Activated T-helper 1 cell treated with Interleukin-2 at 50 U/mL for 16 hours (primary cell): ENCODE data around the gene UCHL1.
"Not testable (repeated sequence)": the region's sequence is repeated elsewhere in the genome, so short reads cannot be mapped to it uniquely, and the experiment has no call there.

ENCODE experiments used
- DNase-seq: peaks from one replicate; pipeline ENCODE4 v3.0.0-alpha.2; 2020; ENCODE audit warnings: low read depth

The UCHL1 gene

DNA sequence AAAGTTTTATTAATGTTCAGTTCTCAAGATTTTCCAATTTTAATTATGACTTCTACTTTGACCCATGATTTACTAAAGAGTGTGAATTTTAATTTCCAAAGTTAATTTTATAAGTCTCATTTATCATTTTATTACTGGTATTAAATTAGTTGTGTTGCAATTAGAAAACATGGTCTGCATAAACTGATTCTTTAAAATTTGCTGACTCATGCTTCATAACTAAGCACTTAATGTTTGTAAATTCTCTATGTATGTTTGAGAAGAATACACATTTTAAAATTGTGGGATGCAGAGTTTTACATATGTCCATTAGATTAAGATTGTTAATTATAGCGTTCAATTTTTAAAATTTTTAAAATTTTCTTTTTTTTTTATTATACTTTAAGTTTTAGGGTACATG is 20.2 kb upstream of the UCHL1 start:
- no peak for DNase-seq

DNA sequence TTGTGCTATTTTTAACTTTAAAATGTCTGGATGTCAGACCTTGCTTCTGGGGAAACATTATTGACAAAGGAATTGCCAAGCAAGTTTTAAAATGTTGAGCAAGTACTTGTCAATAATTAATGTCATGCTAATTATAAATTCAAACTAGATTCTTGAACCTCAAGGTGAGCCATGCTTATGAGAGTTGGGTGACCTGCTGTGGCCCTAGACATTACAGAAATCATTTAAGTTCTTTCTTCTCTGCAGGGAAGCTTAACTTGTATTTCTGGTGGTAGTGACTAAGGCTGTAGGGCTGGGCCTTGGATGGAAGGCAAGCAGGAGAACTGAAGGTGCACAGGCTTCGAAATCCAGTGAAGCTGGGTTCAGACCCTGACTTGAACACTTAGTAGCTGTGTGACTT is 14.8 kb upstream of the UCHL1 start:
- DNase-seq = no peak

DNA sequence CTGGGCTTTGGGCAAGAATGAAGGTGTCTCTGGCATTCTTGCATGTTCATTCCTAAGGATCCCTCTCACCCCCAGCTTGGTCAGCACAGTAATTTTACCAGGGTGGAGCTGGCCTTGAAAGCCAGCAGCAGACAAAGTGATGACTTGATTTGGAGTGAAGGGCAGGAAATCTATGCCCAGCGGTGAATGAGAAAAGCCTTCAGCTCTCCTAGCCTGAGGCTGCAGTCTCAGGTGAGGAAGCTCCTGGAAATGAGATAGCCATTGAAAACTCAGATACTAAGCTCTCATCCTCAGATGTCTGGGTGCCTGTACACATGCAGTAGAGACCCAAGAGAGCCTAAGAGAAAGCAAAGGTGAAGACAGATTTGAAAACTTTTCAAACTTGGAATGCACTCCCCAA is 10.7 kb upstream of the UCHL1 start:
- DNase-seq = no peak

DNA sequence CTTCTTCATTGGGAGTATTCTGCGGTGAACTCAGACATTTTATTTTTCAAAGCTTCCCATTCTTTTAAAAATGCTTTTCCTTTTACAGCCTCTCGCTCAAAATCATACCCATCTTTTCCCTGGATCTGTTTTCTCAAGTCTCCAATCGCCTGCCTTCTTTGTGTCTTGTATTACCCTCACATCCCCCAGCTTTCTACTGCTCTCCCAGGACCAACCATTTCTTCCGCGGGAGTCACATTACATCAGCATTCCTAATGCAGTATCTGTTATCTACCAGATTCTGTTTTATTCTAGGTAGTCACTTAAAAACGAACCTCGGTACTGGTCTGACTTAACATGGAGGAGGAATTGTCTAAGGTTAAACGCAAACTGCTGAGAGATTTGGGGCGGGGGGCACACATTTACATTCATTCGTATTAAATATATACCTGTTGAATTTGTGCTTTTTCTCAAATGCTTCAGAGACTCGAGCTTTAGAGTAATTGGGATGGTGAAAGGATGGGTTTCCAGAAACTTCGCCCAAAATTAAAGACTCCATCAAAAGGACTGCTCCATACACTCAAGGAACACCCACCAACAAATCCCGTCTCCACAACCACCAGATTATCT is 493 bp upstream of the UCHL1 start:
- DNase-seq = no peak

DNA sequence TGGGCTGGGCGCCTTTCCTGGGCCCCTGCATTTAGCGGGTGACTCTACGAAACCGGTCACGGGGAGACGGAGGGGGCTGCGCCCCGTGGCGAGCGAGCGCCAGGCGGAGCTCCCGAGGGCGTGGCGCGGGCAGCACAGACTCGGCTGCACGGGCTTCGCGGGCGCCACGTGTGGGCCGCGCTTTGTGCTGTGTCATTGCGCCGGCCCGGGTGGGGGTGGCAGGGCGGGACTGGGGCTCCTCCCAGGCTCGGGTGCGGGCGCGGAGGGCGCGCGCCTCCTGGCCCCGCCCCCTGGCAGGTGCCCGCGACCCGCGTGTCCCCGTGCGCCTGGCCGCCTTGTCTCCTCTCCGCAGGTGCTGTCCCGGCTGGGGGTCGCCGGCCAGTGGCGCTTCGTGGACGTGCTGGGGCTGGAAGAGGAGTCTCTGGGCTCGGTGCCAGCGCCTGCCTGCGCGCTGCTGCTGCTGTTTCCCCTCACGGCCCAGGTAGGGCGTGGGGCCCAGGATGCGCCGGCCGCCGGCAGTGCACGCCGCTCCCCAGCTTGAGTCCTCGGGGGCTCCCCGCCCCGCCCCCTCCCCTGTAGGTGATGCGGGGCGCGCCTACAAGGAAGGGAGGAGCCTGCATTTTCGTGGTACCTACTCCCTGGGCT is 651 bp downstream of the UCHL1 start:
- DNase-seq = no peak

DNA sequence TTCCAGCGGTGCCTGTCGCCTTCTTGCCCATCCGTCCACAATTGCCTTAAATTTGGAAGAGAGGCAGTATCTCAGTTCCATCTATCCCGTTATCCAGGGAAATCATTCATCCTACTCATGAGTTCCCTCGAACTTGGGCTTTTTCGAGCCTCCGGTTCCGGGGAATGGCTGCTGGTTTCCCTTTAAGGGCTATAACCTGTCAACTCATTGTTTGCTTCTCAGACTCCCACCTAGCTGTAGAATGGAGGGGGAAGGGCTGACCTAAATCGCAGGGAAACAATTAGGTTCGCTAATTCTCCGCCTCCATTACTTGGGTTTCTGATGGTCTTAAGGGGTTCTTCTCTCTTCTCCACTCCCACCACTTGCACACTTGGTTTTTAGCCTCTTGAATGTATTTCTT is 1.2 kb downstream of the UCHL1 start:
- DNase-seq = no peak

DNA sequence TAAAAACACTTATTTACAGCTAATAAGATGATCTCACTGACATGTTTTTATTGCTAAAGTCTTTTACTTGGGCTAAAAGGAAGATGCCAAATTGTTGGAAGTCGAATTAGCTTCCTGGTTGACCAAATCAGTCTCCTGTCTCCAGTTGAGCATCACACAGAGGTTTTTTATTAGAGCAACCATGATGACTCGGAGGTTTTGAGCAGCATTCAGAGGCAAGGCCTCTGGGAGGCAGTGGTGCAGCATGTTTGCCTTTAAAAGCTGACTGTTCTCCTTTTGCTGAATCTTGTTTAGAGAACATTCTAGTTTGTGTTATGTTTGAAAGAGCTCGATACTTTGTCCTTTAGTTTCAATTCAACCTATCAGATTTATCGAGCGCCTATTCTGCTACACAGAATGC is 2.1 kb downstream of the UCHL1 start:
- no peak for DNase-seq

DNA sequence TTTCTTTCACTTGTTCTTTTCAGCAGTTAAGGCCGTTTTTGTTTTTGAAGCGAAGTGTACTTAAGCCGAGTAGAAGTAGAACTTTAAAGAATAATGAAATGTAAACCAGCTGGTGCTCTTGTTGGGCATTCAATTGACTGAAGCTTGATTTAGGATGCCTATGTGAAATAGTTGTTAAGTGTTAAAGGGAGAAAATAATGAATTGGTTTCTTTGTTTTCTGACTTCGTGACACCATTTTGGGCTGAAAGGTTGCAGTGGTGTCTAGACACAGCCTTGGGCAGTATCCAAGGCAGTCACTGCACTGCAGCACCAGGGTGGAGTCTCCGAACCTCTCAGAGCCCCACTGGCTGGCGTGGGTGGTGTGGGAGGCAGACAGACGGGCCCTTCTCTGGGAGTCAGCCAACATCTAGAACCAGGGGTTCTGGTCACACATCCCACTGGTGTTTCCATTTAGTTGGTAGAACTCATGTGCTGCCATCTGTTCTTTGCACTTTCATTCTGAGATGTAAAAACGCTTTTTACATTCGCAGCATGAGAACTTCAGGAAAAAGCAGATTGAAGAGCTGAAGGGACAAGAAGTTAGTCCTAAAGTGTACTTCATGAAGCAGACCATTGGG is 3.5 kb downstream of the UCHL1 start:
- no peak for DNase-seq

DNA sequence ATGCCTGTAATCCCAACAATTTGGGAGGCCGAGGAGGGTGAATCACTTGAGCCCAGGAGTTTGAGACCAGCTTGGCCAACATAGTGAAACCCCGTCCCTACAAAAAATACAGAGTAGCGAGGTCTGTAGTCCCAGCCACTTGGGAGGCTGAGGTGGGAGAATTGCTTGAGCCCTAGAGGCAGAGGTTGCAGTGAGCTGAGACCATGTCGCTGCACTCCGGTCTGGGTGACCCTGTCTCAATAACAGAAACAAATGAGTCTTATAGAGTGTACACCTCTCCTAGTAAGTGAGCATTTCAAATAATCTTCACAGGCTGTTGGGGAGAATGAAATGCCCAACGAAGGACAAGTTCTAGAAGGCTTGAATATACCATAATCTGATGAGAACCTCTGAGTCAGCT is 5.5 kb downstream of the UCHL1 start:
- DNase-seq = no peak

DNA sequence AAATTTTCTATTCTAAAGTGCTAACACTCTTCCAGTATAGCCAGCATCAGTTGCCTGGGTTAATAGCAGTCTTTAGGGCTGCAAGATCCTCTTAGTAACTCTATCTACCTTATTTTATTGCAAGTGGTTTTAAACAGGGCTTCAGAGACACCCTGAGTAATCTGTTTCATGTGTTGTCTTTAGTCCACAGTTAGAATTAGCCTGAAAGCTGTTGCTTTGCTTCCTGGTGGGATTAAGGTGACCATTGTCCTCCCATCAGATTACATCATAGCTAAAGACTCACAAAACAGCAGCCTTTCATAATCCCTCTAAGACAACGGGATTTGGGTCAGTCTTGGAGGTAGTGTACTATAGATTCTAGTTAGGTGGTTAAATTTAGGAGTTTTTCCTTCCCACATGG is 7.5 kb downstream of the UCHL1 start:
- DNase-seq = no peak

DNA sequence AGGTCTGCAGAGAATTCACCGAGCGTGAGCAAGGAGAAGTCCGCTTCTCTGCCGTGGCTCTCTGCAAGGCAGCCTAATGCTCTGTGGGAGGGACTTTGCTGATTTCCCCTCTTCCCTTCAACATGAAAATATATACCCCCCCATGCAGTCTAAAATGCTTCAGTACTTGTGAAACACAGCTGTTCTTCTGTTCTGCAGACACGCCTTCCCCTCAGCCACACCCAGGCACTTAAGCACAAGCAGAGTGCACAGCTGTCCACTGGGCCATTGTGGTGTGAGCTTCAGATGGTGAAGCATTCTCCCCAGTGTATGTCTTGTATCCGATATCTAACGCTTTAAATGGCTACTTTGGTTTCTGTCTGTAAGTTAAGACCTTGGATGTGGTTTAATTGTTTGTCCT is 11.3 kb downstream of the UCHL1 start:
- no peak for DNase-seq

DNA sequence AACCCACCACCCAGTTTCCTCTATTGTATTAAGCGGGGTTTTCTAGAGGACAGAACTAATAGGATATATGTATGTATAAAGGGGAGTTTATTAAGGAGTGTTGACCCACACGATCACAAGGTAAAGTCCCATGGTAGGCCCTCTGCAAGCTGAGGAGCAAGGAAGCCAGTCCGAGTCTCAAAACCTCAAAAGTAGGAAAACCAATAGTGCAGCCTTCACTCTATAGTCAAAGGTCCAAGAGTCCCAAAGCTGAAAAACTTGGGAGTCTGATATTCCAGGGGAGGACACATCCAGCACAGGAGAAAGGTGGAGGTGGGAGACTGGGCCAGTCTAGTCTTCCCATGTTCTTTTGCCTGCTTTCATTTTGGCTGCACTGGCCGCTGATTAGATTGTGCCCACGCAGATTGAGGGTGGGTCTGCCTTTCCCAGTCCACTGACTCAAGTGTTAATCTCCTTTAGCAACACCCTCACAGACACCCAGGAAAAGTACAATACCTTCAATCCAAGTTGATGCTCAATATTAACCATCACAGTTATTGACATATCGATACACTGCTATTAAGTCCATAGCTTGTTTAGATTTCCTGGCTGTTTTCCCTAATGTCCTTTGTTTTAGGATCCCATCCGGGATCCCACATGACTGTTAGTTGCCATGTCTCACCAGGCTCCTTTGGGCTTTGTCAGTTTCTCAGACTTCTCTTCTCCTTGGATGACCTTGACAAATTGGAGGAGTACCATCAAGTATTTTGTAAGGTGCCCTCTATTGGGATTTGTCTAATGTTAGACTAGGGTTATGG is 12.2 kb downstream of the UCHL1 start:
- DNase-seq = no peak

DNA sequence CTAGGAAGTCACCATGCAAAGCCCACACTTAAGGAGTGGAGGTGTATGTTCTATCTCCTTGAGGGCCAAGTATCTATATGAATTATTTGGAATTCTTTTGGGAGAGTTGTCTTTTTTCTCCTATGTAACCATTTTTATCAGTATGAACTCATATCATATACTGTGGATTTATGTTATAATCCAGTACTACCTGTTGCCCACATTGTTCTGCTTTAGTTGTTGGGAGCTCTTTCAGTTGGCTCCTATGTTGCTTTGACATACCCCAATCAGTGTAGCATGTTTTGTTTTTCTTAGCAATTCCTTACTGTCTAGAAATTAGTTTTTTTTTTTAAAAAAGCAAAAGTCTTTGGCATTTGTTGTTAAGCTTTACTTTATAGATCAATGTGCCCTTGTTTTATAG is 13.0 kb downstream of the UCHL1 start:
- no peak for DNase-seq

DNA sequence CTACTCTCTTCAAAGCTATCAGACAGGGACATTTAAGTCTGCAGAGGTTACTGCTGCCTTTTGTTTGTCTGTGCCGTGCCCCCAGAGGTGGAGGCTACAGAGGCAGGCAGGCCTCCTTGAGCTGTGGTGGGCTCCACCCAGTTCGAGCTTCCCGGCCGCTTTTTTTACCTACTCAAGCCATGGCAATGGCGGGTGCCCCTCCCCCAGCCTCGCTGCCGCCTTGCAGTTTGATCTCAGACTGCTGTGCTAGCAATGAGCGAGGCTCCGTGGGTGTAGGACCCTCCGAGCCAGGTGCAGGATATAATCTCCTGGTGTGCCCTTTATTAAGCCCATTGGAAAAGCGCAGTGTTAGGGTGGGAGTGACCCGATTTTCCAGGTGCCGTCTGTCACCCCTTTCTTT is 19.2 kb downstream of the UCHL1 start:
- DNase-seq = not testable (repeated sequence)

DNA sequence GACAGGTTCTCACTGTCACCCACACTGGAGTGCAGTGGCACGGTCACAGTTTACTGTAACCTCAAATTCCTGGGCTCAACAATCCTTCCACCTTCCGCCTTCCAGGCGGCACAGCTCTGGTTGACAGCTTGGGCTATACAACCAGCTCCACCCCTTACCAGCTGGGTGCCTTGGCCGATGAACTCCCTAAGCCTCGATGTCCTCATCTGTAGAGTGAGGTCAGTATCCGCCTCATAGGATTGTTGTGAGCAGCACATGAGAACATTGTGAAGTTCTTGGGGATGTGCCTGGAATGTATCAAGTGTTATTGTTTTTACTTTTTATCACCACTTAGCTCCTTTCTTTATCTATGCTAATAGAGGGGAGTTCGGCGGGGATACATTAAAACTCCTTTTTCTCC is 23.3 kb downstream of the UCHL1 start:
- no peak for DNase-seq

DNA sequence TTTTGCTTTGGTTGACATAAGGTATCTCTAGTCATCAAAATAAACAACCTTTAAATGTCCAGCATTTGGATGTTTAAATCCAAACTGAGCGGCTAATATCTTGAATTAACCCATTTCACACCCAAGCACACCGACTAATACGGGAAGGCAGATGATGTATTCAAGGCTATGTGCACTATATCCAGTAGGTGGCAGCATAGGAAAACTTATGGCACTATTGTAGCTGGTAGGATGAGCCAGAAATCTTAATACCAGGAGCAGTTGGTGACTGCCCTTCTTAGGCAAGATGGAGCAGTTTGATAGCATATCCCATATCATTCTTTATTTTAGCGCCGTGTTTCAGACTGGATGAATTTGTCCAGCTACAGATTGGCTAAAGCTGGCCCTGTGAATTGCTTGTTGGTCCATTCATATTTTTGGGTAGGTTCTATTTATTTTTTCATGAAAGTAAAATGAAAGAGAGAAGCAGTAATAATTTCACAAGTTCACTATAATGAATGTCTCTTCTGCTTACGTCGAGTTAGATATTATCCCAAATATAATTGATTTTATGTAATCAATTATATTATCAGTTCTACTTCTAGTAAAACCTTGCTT is 24.4 kb downstream of the UCHL1 start:
- DNase-seq = no peak

DNA sequence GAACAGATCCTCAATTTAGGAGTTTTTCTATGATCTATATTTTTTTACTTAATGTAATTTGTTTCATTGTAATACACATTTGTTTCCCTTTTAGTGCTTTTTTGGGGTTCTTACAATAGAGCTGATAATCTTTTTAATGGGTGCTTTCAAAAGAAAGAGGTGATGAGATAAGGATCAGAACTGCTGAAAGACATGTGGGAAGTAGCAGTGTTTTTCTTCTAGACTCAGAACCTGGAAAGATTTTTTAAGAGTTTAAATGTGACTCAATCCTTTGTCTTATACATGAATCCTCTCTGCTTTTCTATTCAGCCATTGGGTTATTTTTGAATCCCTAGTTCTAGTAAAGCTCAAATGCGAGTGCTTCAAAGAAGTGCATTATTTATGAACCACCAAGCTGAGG is 25.6 kb downstream of the UCHL1 start:
- no peak for DNase-seq

DNA sequence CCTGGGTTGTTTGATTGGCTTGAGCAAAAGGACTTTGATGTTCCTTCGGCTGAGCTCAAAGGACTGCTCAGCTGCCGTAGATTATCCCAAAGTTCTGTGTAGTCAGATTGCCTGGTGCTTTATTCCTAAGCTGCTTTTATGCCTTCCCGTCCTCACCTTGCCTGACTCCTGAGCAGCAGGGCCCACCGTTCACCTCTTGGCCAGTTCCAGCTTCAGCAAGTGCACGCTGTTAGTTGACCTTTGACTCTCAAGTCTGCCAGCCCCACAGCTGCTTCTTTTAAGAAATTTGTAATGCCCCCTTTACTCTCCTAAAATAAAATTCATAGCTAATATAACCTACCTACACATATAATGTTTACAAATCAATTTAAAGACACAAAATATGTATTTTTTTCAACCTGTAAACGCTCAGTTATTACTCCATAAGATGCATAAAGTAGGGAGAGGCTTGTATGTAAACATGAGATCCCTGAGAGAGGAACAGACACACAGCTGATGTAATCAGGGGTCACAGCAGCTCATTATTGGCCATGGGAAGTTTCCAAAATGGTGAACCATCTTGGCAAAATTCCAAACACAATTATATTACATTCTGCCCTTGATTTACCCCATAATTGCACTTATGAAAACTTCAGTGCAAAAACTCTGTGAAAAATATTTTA is 28.6 kb downstream of the UCHL1 start:
- no peak for DNase-seq

DNA sequence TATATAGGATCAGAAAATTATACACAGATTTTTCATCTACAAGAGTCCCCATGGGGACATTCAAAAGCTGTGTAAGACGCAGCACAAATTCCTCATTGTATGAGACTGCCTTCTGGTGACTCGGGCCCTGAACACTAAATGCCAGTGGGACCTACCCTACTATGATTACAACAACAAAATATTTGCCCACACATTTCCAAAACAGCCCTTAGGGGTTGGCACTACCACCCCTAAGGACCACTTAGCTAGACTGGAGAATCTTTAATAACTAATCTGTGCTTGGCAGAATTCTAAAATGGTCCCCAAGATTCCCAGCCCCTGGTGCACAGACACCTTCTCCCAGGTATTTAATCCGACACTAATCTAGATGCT is 29.1 kb downstream of the UCHL1 start:
- DNase-seq = no peak

DNA sequence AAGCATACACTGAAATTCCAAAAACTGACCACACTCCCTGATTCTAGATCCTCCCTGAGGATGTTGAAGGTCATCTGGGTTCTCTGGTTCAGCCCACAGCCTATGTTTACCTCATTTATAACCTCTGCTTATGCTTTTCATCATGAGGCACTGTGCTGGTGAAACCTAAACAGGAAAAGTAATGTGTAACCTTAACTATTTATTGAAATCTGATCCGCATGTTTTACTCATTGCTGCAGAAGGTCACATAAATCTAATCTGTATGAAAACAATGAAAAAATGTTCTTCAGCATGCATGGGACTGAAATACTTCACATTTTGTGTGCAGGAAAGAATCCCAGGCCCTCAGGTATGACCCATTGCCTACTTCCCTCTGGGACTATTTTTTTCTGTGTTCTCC is 30.3 kb downstream of the UCHL1 start:
- no peak for DNase-seq

DNA sequence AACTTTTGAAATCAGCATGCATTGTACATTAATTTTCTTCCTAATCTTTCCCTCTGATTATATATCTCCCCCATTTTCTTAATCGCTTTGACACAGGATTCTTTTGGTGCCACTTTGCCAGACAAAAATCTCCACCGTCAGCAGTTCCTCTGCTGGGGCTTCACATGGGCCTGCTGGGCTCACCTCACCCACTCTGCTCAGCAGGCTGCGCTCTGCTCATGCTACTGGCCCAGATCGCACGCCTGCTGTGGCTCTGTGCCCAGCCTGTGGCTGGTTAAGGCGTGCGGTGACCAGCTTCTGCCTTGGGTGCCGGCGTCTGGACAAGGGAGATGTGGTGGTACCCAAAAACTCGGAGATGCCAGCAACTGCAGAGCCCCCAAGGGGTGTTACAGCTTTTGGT is 31.1 kb downstream of the UCHL1 start:
- DNase-seq = no peak

DNA sequence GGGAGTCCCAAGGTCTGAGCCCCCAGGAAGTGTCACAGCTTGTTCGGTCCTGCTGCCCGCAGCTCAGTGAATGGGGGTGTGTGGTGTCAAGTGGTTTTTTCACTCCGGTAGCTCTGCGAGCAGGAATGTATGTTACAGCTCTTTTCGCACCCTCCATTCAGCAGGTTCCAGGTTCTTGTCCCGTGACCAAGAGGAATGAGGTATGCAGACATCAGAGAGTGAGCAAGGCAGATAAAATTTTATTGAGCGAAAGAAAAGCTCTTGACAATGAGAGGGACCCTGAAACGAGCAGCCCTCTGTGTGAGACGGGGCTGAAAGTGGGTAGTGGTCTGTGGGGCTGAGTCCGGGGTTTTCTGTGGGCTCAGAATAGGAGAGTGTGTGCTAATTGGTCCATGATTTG is 31.5 kb downstream of the UCHL1 start:
- no peak for DNase-seq
